ENCODE results near the gene C10orf90.

C10orf90 gene

DNA sequence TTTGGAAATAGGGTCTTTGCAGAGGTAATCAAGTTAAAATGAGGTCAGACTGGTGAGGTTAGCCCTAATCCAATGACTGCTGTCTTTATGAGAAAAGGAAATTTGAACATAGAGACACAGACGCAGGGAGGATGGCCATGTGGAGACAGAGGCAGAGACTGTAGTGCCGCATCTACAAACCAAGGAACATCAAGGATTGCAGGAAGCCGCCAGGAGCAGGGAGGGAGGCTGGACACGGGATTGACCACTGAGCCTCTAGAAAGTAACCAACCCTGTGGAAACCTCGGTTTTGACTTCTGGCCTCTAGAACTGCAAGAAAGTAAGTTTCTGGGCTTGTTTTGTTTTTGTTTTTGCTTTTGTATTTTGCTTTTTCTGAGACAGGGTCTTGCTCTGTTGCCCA is 213.9 kb downstream of the C10orf90 start:
- no peak for DNase-seq

DNA sequence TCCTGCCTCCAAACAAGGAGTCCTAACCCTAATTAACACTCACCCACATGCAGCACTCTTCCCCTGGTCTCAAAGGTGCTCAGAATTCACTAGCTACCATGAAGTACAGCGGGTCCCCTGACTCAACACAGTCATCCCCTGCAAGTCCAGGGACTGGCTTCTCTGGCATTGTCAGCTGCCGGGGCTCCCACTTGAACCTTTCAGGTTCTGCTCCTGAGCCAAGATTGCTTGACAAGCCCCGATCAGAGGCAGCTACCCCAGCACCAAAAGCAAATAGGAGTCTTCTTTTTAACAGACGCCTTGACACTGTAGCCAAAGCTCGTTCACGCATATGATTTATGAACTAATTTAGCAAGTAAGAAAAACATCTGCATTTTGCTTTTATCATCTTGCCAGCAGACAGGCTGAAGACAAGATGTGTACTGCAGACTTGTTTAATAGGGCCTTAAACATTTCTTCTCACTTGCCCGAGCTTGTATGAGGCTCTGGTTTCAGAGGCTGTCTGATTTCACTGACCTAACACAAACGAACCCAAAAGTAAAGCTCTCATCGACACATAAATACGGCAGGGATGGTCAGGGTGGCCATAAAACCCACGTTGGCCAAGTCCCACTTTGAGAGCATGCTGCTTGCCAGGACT is 214.6 kb downstream of the C10orf90 start:
- DNase-seq: no peak

DNA sequence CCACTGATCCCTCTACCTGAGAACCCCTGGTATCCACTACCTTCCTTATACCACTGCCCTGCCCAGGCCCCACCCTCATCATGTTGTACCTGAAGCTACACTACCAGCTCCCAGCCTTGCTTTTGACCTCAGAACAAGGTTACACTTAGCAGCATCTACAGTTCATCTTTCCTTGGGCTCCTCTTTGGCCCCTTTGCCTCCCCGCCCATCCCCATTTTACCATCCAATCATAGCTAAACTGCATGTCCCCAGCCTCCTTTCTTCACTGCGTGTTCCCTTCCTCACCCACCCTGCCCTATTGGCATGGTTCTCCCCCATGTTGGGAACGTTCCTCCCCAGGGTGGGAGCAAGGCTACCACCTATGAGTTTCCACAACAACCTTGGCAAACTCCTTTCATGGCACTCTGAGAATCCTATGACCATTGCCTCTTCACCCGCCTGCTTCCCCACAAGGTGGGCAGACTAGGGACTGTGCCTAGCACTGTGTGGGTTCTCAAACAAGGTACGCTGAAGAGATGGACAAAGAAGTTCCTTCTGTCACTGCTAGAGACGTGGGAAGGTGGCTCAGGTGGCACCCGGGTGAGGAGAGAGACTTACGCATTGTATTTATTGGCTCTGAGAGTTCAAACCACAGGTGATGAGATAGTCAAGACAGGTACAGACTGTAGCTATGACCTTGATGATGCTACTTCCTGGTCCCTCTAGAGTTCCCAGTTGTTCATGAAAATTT is 215.3 kb downstream of the C10orf90 start:
- DNase-seq: no peak

DNA sequence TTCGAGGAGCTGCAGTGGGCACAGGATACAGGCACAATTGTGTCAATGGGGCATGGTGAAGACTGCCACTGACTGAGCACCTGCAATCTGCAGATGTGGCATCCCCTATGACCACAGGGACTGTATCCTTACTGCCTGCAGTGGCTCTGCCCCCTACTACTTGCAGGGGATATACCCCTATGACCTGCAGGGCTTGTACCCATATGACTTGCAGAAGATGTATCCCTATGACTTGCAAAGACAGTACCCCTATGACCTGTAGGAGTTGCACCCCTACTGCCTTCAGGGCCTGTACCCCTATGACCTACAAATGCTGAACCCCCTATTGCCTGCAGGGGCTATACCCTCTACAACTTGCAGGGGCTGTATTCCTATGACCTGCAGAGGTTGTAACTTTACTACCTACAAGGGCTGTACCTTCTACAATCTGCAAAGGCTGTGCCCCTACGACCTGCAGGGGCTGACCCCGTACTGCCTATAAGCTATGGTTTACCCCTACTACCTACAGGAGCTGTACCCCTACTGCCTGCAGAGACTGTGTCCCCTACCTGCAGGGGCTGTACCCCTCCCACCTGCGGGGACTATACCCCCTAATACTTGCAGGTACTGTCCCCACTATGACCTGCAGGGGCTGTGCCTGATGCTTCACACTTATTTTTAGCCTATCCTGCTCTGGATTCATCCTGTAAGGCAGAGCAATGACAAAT is 216.3 kb downstream of the C10orf90 start:
- no peak for DNase-seq

DNA sequence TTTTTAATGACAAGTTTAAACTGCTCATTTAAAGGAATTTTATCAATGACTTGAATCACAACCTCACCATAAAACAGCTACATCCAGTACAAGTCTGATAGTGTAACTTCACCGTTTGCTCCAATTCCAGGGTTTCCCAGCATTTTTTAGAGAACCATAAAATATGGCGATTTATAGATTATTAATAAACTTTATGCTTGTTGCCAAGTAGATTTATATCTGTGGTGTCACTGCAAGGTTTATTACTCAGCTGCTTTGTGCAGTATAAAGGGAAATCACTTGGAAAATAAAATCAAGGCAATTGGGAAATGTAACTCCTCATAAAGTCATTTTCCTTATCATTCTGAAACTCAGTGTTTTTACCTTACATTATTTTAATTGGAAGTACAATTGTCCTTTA is 218.2 kb downstream of the C10orf90 start:
- DNase-seq: no peak

DNA sequence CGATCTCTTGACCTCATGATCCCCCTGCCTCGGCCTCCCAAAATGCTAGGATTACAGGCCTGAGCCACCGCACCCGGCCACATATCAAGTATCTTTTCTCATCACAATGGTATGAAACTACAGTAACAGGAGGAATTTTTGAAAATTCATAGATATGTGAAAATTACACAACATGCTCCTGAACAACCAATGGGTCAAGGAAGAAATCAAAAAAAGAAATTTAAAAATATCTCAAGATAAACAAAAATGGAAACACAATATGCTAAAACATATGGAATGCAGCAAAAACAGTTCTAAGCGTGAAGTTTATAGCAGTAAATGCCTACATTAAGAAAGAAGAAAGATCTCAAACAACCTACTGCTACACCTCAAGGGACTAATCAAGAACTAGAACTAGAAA is 222.4 kb downstream of the C10orf90 start:
- DNase-seq: peak; percentile 14

DNA sequence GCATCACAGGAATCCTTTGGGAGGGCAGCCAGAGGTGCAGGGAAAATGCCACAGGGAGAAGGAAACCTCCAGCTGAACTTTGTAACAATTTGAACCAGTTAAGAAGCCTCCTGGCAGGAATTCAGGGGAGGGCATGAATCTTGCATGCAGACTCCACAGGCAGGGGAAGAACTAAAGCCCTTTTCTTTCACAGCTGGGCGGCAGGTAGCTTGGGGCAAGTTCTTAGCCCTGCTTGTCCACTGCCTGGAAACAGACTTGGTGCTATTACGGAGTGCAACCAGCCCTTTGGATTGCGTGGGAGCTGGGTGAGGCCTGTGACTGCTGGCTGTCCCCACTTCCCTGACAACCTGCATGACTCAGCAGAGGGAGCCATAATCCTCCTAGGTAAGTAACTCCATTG is 230.6 kb downstream of the C10orf90 start:
- DNase-seq: no peak

DNA sequence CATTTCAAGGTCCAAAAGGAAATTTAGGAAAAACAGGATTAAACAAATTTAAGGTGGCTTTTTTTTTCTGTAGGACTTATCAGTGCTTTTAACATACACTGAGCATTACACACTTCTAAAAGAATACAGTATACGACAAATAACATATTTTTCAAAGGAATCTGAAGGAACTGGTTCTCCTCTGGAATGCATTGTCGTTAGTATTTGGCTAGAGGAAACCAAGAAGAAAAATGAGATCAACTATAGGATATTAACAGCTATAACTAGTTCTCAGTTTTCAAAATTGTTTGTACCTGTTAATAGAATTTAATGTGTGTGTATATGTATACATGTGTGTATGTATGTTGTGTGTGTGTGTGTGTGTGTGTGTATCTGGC is 232.1 kb downstream of the C10orf90 start:
- DNase-seq: no peak

DNA sequence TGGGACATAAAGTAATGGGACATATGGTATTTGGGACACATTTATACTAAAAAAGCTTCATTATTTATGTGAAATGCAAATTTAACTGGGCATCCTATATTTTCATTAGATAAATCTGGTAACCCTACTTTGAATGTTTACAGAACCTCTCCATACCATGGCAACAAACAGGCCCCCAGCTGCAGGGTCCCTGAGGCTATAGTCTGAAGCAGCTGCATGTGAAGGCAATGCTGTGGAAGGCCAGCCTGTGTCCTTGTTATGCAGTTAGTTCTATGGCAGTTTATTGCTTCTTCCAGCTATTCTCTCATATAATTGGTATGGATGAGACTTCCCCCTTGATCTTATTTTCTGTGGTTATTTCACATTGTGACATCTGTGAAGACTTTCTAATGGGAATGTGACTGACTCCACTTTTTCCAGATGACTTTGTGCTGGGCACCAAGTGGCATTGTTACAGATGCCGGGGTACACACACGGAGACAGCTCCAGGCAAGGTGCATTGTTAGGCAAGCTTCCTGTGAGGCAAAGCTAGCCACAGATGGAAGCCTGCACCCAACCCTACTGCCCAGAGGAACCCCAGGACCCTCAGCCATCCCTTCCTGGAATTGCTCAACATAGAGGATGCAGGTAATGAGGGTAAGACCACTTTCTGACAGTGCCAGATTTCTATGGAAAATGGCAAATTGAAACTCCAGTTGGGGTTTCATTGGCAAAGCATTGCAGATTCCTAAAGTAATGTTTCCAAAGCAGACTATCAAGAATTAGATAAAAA is 232.7 kb downstream of the C10orf90 start:
- DNase-seq: no peak

DNA sequence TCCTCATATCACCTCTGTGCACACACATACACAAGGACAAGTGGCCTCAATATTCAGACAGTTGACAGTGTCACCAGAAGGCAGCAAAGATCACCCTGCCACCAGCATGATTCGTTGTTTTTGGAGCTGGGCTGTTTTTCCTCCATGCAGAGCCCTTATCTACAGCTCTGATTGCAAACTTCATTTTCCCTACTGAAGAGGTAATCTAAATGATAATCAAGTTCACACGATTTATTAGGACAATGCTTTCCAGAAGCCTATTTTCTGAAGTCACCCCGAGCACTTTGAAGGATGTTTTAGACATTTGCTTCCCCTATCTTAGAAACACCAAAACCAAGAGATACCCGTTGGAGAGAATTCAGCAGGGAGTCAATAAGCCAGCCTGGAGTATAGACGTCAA is 236.3 kb downstream of the C10orf90 start:
- DNase-seq: no peak

DNA sequence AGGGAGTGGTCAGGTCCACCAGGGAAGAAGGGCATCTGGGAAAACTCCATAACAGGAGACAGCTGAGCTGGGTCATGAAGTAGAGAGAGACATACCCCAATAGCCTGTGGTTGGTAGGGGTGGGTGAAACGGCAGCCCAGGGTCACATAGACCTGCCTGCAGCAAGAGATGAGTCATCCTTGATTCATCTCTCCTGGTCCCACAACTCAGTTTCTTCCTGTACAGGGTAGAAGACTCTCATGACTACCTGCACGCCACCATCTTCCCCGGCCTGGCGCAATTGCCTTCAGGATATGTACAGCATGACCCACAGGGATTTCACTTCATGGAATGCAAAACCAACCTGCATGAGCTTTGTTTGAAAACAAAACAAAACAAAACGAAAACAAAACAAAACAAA is 237.1 kb downstream of the C10orf90 start:
- peak; percentile 16 for DNase-seq

DNA sequence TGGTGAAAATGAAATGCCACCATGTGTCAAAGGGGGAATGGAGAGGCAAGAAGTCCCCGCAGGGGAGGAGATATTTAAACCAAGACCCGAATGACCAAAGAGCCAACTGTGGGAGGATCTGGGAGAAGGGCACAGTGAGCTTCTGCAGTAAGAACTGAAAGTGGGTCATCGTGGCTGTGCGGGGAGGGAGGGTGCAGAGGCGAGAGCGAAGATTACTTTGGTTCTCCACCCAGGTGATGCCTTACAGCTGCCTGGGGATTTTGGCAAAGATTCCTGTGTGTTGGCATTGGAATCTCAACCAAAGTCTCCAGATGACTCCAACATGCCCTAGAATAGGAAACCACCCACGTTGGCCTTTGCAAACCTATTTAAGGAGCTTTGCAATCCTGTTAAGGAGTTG is 238.0 kb downstream of the C10orf90 start:
- no peak for DNase-seq

DNA sequence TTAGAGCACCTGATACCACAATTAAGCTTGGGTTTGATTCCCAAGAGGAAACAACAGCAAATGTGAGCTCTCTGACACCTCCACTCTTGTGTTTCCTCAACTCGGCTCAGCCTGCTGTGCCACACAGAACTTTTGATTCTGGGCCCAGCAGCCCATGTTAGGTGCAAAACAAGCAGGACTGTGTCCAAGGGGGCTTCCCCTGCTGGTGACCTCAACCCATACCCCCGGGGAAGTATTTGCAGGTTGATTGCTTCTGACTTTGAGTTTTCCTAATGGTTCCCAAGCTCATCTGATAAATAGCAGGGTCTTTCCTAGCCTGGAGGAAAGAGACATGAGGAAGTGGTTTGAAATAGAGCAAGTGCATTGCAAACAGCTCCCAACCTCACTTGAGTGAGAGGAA is 238.7 kb downstream of the C10orf90 start:
- DNase-seq: no peak

DNA sequence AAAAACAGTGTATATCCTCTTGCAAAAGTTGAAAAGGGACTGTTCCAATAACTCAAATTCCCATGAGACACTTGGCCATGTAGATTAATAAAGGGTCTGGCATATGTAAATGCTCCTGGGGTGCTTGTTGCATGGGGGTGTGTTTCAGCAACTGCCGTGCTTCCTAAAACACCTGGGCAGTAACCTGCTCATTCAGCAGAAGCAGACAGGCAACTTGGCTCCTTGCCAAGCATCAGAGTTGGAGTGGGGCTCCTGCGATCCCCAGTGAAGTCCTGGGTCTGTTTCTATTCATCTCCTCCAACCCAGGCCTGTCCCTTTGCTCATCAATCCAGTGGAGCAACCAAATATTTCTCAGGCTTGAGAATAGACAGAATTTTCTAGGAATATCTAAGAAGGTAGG is 240.0 kb downstream of the C10orf90 start:
- no peak for DNase-seq

DNA sequence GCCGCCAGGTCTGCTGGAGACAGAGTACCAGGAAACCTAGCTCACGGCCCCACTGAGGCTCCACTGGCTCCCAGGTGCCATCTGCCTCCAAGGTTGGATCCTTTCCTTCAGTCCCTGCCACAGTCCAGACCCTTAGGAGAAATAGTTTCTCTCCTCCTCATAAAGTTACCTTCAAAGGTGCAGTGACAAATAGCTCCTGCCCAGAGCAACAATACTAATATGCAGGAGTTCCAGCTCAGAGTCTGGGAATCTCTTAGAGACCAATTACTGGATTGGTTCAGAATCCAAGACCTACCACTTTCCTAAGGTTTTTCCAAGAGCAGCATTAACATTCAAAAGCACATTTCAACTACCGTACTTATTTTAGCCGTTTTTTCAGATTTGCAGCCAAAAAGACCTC is 241.2 kb downstream of the C10orf90 start:
- DNase-seq: no peak

DNA sequence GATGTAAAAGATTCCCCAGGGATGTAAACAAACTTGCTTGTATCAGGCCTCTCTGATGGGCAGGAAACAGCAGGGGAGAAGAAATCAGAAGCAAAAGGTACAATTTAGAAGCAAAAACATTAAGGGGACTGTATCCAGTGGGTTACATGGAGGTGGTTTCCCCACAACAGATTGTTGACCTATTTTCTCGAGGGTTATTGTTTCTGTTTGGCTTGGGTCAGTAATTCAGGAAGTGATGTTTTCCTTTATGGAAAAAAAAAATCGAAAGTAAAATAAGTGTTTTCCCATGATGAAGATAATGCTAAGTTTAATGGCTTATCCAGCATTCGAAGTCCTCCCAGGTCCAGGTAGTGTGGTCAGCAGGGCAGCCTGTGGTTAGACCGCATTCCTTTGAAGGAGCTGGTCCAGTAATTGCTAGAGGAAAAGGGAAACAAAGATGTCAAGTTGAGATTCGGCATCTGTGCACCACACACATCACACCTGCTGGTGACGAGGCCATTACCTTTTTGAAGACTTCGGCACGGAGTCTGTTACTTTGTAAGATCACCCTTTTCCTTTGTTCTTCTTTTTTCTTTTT is 244.9 kb downstream of the C10orf90 start:
- DNase-seq: no peak

DNA sequence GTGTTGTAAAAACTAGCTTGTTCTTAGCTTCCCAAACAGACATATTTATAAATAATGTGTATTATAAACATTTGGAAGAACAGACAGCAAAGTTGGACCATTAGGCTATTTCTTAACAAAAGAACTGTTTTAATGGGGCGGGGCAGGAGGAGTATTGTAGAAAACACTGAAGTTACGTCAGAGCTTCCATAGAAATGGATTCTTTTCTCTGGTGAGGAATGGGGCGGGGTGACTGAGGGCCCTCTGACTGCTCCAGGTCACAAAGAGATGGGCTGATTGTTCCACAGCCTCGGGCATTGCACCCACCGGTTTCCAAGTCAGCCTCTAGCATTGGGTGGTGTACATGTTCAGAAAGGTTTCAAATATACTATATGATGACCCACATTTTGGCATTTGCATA is 245.5 kb downstream of the C10orf90 start:
- no peak for DNase-seq

DNA sequence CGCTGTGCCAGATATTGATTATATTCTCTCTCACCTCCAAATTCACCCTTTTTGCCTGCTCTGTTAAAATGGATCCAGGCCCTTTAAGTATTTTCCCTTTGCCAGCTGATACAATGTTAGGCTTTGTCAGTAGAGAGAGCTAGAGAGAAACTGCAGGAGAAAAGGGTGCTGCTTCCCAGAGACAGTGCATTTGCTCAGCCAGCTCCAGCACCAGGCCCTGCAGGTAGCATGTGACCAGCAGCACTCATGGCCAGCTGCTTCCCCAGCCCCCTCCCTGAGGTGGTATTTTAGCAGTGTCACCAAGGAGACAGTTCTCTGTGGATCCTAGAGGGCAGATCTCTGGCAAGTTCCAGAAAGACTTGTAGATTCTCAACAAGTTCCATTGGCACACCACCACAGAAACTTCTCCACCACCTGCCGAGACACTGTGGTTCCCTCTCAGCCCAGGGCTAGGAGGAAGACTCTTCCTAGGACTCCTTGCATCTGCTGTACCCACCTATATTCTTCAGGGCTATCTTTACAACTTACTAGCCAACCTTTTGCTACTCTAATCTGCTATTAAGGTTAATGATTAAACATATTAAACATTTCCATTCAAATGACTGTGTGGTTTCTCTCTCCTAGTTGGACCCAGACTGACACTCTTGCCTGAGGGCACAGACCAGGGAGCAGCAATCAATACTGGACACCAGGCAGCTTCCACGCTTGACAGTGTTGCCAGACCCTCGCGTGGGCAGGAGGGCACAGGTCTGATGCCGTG is 246.6 kb downstream of the C10orf90 start:
- no peak for DNase-seq

DNA sequence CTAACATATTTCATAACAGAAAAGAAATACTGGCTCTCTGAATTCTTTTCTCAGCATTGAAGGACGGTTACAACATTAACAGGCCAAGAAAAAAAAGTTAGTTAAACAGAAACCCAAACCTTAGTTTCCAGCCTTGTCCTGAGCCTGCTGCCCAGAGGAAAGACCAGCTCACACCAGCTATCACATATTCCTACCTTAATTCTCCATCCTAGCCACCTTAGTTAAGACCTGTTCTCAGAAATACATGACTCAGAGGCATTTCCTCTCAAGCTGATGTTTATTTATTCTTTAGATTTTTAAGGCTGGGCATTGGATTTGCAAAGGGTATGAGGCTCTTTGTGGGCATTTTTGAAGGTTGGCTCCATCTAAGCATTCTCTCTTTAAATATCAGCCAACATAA is 247.9 kb downstream of the C10orf90 start:
- DNase-seq: peak; percentile 52

DNA sequence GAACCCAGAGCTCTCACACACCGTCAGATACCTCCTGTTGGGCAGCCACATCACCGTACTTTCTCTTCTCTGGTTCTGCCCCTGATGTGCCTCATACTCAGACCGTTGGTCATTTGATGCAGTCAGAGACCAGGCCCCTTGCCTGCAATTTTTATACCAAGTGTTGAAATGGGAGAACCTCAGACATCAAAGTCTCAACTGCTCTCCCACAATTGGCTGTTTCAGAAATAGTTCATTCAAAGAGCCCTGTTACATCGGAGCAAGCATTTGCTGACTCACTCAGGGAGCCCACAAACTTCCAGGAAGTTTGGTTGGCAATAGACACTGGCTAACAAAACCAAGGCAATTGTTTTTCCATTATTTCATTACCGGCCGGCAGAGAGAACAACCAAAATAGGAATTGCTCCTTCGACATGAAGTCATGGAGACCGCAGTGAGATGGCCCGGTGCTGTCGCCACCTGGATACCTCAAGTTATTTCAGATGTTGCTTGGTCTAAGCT is 248.7 kb downstream of the C10orf90 start:
- peak; percentile 98 for DNase-seq

DNA sequence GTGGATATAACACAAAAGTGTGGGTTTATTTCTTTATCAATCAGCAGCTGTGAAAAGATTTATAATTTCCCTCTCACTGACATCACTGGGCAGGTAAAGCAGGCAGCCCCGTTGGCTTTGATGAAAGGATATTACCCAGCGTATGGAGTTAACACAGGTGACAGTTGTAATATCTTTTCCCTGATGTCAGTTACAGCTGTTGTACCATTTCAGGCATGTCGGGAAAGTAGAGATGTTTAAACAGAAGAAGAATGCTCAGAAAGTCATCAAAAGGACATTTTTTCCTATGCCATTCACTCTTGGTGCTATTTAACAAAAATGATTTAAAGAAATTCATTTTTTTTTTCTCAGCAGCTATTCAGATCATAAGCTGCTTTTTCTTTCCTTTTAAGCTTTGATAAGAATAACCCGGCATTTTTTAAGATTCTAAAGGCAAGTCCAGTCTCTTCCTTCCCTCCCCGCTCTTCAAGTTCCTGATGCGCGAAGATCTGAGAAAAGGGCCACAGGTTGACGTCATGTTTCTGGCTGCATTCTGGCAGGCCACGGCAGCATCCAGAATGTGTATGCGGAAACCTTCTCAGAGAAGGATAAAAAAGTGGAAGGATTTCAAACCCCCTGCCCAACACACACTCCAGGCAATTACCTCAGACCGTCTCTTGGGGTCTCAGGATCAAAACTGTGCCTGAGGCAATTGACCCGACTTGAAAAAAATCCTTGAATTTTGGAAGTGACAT is 249.8 kb downstream of the C10orf90 start:
- no peak for DNase-seq
